ENCODE measurements around the gene FOLH1.
"Not testable (repeated sequence)": the region's sequence is repeated elsewhere in the genome, so short reads cannot be mapped to it uniquely, and the experiment has no call there.

Gene FOLH1

DNA sequence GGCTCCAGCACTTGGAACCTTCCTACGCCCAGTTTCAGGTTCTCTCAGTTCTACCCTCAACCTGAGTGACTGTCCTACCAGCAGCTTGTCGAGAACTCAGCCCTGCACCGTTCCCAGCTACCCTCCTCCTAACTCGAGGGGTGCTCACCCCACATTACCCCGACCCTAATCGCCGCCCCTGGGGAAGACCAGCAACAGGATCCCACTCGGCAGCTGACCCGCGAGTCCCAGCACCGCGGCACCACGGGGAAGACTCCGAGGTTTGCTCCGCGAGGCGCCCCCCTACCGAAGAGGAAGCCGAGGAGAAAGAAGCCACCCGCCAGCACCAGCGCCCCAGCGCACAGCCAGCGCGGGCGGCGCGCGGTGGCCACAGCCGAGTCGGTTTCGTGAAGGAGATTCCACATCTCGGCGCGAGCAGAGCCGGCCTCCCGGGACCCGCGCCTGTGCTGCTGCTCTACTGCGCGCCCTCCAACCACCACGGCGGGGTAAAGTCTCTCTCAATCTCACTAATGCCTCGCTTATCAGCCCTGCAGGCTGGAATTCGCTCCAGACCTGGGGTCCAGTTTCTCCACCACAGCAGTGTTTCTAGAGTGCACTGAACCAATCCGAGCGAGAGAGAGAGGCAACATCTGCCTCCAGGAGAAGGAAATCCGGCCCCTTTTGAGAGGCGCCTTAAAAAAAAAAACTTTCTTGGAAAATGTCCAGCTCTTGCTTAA, at the start of gene FOLH1:
TSS of gene FOLH1 (minus strand) at position 597 of the 716 bp plus-strand sequence. CDS start at position 404, 193 bp downstream.
- no peak for FAIRE-seq

DNA sequence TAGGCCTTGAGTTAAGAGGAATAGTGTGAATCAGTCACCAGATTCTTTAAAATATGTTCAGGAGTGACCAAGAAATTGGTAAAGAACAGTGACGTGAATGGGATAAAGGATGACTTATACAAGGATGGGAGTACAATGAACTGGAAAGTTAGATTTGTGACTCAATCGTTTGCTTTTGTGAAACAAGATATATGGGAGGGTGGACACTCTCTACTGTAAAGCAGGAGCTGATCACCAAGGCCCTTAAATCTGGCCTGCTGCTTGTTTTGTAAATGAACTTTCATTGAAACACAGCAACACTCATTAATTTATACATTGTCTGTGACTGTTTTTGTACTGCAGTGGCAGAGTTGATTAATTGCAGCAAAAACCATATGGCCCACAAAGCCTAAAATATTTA, 46.7 kb upstream of the FOLH1 start:
- FAIRE-seq, result not testable (repeated sequence)

- FAIRE-seq, result not testable (repeated sequence)
Measured at GRCh38 chr11:49251212-49251611, 42.8 kb upstream of the FOLH1 start.

- not testable (repeated sequence) for FAIRE-seq
Measured at GRCh38 chr11:49250398-49251115, 42.2 kb upstream of the FOLH1 start.

GRCh38 chr11:49249363-49249762, 41.0 kb upstream of the FOLH1 start:
- FAIRE-seq, result not testable (repeated sequence)

- not testable (repeated sequence) for FAIRE-seq
Measured at GRCh38 chr11:49233685-49234084, 25.3 kb upstream of the FOLH1 start.

DNA sequence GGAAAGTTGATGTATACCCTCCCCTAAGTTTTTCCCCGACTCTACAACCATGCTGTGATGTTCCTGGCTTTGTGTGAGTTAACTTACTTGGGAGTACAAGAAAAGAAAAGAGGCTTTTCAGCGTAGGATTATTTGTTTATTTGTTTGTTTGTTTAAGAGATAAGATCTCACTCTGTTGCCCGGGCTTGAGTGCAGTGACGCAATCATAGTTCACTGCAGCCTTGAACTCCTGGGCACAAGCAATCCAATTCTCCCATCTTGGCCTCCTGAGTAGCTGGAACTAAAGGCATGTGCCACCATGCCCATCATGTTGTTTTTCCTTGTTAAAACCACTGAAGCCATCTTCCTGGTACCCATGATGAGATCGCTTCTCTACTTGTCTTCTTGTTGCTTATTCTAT, 24.6 kb upstream of the FOLH1 start:
- FAIRE-seq, result not testable (repeated sequence)

GRCh38 chr11:49231725-49232124, 23.3 kb upstream of the FOLH1 start:
- not testable (repeated sequence) for FAIRE-seq

DNA sequence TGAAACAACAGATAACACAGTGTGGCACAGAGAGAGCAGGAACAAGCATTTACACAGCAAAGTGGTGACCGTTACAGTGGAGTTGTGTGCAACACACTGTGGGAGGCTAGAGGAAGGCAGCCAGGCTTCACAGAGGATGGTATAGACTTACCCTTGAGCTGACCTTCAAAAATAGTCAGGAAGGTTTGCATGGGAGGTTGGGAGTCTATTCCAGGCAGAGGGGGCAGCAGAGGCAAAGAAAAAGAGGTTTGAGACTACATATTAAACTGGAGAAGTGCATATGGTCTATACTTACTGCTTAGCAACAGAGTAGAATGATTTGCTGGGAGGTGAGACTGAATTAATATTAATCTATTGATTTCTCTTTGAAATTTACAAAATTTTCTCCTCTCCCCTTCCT, 22.1 kb upstream of the FOLH1 start:
- not testable (repeated sequence) for FAIRE-seq

DNA sequence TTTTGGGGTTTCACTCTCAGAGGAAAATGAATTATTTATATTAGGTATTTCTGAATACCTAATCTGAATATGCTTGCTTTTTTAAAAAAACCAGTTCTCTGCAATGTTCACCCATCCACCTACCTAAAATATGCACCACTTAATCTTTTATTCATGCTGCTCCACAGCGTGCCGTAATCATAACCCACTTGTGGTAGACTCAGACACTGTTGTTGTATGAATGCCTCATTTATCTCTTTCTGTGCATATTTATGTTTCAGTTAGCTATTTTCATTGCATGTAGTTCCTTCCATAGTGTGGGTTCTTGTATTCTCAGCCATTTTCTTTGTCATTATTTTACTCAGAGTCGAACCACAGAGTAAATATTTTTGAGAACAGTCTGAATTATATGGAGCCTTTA, 21.6 kb upstream of the FOLH1 start:
- FAIRE-seq, result peak; percentile 49

GRCh38 chr11:49229136-49229535, 20.7 kb upstream of the FOLH1 start:
- peak; percentile 99 for FAIRE-seq

DNA sequence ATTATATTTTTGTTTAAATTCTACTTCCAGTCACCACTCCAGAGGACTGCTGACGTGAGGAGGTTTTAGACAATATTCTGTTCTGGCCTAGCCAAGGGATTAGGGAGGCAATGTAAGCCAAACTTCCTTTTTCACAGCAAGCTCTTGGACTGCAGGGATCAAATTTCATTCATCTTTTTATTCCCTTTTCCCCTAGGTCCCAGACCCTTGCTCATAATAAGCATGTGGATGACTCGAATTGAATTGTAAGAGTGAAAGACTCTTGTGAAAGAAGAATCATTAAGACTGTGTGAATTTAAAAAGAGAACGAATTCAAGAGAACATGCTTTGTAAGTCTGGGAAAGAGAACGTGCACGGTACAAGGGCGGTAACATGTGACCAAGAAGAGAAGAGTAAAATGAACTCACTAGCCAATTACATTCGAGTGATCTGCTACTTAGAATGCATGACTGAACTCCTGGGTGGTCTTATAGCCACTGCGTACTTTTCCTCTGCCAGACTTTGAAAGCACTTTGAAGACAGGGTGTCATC, 16.9 kb upstream of the FOLH1 start:
- not testable (repeated sequence) for FAIRE-seq

DNA sequence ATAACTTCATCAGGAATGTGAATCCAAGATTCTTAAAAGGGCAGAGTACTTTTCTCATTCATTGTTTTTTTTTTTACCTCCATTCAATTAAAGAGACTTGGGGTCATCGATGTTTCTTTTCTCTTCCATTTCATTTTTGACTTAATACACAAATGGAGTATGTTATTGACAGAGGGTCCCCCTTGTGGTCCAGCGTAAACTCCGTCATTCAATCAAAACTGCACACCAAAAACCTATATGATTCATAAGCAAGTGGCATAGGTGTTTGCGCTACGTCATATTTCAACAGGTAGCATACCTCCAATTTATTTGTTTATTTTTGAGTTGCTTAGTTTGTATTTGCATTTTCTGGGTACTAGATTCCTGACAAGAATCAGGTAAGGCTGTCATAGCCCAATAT, 12.7 kb upstream of the FOLH1 start:
- FAIRE-seq, result no peak

- no peak for FAIRE-seq
Measured at GRCh38 chr11:49213026-49213560, 4.7 kb upstream of the FOLH1 start.

DNA sequence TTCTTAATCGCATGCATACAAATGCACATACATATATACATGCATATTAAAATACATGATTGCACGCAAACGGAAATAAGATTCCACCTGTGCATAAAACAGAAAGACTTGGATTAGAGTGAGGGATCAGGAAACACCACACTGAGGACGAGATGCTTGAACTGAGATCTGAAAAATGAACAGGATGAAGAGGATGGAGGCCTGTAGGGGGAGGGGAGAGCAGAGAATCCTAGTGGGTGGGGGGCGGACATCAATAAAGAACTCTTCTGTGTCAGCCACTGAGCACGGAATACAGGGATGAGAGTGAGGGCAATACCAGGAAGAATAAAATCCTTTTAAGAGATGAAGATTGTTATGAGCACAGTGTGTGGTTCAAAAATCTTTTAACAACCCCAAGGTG, 1.4 kb downstream of the FOLH1 start:
- not testable (repeated sequence) for FAIRE-seq

DNA sequence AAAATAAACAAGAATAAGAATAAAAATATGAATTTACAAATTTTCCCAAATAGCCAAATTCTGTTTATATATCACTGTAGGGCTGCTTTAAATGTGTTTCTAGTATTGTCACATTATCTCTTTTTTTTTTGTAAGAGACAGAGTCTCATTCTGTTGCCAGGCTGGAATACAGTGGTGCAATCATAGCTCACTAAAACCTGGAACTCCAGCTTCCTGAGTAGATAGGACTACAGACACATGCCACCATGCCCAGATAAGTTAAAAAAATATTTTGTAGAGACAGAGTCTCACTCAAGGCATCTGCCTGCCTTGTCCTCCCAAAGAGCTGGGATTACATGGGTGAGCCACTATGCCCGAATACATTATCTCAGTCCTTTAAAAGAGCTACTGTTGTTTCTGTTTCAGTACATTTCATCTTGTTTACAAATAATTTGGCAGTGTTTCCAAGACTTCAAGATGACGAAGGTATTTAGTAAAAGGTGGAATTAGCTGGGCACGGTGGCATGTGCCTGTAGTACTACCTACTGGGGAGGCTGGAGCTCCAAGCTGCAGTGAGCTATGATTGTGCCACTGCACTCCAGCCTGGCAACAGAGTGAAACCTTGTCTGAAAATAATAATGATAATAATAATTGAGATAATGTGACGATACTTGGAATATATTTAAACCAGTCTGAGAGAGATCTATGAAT, 6.0 kb downstream of the FOLH1 start:
- FAIRE-seq, result no peak

GRCh38 chr11:49196775-49197174, 11.6 kb downstream of the FOLH1 start:
- FAIRE-seq, result peak; percentile 79

GRCh38 chr11:49196002-49196401, 12.4 kb downstream of the FOLH1 start:
- FAIRE-seq, result peak; percentile 56

DNA sequence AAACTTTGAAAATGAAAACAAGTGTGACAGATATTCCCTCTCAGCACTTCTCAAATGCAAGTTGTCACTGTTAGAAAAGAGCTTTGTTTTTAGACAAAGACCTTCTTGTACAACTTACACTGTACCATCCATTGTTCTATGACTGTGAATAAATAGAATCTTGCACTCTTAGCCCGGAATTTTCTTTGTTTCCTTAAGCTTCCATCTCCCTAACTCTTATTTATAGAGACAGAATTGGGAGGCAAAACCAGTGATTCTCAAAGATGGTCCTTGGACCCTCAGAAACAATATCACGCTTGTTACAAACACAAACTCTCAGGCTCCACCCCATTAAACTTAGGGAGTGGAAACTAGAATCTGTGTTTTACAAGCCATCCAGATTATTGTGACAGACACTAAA, 18.1 kb downstream of the FOLH1 start:
- not testable (repeated sequence) for FAIRE-seq

GRCh38 chr11:49186225-49186624, 22.2 kb downstream of the FOLH1 start:
- FAIRE-seq, result not testable (repeated sequence)

- not testable (repeated sequence) for FAIRE-seq
Measured at GRCh38 chr11:49185597-49185996, 22.8 kb downstream of the FOLH1 start.

DNA sequence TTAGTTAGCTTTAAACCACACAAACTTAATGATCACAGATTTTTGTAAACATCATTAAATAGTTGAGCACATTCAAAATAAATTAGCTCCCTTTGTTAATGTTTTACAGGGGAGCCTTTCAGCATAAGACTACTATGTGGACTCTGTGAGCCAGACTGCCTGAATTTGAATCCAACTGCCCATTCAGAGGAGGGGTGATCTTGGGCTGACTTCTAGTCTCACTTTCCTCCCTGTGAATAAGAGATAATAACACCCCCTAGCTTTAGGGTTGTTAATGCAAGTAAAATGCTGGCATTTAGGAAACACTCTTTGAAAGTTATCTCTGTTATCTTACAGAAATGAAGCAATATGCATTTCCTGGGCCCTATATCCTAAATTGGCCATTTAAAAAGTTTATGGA, 23.6 kb downstream of the FOLH1 start:
- not testable (repeated sequence) for FAIRE-seq

GRCh38 chr11:49177936-49178335, 30.5 kb downstream of the FOLH1 start:
- FAIRE-seq, result not testable (repeated sequence)

Data from islet of Langerhans (tissue), 1 donor.